ENCODE results near the gene PIGN. TPM values are rescaled to one million over a fixed set of nuclear protein-coding genes. Genes with fewer than 3 reads are reported as not detected.

Gene PIGN, protein sequence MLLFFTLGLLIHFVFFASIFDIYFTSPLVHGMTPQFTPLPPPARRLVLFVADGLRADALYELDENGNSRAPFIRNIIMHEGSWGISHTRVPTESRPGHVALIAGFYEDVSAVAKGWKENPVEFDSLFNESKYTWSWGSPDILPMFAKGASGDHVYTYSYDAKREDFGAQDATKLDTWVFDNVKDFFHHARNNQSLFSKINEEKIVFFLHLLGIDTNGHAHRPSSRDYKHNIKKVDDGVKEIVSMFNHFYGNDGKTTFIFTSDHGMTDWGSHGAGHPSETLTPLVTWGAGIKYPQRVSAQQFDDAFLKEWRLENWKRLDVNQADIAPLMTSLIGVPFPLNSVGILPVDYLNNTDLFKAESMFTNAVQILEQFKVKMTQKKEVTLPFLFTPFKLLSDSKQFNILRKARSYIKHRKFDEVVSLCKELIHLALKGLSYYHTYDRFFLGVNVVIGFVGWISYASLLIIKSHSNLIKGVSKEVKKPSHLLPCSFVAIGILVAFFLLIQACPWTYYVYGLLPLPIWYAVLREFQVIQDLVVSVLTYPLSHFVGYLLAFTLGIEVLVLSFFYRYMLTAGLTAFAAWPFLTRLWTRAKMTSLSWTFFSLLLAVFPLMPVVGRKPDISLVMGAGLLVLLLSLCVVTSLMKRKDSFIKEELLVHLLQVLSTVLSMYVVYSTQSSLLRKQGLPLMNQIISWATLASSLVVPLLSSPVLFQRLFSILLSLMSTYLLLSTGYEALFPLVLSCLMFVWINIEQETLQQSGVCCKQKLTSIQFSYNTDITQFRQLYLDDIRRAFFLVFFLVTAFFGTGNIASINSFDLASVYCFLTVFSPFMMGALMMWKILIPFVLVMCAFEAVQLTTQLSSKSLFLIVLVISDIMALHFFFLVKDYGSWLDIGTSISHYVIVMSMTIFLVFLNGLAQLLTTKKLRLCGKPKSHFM
- 10 to 100 TPM; 27.5 to 34.0 (median 30.4) TPM for polyA plus RNA-seq (ENCODE audit: insufficient read length in 3 of 3)

DNA sequence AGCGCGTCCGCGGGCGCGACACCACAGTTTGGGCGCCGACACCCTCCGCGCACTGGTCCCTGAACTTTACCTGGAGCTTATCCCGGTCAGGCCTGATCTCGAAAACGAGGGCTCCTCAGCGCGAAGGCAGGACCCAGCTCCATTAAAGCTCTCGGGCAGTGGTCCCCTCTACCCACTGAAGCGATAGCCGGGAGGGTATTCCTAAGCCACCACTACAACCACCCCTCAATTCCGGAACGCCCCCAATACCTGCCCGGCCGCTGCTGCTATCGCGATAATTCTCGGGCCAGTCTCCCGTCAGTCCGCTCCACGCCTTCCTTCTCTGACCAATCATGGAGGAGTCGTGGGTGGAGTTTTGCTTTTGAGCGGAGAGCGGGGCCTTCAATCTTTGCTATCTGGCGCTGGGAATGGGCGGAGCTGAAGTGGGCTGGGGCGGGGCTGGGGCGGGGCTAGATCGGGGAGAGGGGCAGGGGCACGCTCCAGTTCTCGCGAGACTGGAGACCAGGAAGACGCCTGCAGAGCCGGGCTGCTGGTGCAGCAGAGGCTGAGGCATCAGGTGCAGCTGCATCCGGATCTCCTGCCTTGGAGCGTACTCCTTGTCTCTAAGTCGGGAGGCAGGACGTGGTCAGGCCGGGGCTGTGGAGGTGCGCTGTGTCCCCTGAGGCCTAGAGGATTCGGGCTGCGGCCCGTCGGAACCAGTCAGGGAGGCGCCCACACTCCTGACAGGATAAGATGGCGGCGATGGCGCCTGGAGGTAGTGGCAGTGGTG is at the start of gene PIGN, which contains the start of gene RELCH:
Gene PIGN (minus strand): TSS at position 283 of the 769 bp plus-strand sequence. CDS start 25,703 bp downstream, outside the sequence.
Gene RELCH (plus strand): TSS at position 482 of the 769 bp plus-strand sequence. CDS start 251 bp downstream, at position 733.
- DNase-seq (ENCODE audit: low read depth in 3 of 3, low spot score in 2 of 3): peak; percentile 89 to 99 (median 97)

DNA sequence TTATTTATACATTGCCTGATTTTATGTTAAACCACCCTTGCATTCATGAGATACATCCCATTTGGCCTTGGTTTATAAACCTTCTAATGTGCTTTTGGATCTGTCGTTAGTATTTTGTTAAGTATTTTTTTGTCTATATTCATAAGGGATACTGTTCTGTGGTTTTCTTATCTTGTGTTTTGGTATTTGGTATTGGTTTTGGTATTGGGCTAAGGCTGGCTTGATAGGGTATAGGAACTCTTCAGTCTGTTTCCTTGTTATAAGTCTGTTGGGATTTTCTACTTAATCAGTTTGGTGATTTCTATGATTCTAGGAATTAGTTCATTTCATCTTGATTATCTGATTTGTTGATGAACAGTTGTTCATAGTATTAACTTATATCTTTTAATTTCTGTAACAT is 49.4 kb upstream of the PIGN start:
- no peak for DNase-seq (ENCODE audit: low read depth in 3 of 3, low spot score in 2 of 3)

DNA sequence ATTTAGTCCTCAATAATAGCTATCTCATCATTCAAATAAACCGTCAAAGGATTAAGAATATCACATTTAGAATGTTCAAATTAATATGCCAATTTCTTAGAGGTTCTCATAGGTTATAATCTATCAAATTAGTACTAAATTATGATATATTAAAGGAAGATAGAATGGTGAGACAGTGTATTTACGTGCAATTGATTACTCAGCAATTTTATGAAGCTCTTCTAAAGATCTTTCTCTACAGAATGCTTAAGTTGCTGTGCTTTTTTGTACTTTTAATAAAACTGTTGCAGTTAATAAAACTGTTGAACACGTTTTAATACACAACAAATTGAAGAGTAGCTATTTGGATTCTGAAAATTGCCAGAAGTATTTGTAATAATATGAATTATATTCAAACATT is 39.2 kb upstream of the PIGN start:
- no peak for DNase-seq (ENCODE audit: low read depth in 3 of 3, low spot score in 2 of 3)

DNA sequence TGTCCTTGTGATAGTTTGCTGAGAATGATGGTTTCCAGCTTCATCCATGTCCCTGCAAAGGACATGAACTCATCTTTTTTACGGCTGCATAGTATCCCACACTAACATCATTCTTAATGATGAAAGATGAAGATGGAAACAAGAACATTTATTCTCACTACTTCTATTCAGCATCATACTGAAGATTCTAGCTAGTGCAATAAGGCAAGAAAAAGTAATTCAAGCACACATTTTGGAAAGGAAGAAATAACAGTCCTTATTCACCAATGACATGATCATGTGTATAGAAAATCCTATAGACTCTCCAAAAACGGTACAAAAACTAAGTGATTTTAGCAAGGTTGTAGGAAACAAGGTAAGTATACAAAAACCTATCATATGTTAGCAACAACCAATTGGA is 37.4 kb upstream of the PIGN start:
- DNase-seq (ENCODE audit: low read depth in 3 of 3, low spot score in 2 of 3): no peak

DNA sequence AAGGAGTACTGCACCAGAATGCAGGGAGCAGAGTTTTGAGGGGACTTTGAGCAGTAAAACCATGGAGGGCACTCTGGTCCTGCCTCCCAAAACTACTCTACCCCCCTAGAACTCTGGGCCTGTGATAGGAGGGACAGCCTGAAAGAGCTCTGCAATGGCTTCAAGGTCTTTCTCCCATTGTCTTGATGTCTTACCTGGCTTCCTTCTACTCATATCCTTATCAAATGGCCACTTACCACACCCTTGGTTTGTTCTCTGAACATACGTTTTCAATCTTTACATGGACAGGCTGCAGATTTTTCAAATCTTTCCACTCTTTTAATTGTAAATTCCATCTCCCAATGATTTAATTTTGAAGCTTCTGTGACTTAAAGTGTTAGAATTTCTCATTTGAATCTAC is 27.9 kb upstream of the PIGN start:
- DNase-seq (ENCODE audit: low read depth in 3 of 3, low spot score in 2 of 3): no peak

DNA sequence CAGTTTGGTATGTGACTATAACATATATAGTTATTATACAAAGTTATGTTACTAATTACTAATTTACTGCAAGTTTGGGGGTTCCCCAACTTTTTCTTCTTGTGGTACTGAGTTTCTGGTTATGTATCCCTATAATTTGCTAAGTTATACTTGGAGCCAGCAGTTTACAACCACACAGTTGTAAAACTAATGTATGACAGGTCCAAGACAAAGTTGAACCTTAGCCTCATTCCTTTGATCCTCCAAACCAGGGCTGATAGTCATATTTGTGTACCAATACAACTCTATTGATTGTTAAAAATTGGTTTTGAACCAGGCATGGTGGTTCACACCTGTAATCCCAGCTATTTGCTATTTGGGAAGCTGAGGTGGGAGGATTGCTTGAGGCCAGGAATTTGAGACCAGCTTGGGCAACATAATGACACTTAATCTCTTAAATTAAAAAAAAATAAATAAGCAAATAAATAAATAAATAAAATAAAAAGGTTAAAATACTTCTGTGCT is 24.5 kb upstream of the PIGN start:
- DNase-seq (ENCODE audit: low read depth in 3 of 3, low spot score in 2 of 3): no peak

DNA sequence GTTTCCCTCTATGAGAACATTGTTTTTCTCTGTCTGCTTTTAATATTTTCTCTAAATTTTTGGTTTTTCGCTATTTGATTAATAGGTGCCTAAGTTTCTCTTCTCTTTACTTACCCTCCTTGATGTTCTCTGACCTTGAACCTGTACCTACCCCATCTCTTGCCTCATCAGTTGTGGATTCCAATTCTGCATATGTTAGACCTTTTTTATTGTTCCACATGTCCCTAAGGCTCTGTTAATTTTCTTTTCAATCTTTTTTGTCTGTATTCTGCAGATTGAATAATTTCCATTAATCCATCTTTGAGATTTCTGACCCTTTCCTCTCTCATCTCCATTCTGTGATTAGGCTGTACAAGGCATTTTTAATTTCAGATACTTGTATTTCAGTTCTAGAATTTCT is 23.3 kb upstream of the PIGN start:
- DNase-seq (ENCODE audit: low read depth in 3 of 3, low spot score in 2 of 3): no peak

DNA sequence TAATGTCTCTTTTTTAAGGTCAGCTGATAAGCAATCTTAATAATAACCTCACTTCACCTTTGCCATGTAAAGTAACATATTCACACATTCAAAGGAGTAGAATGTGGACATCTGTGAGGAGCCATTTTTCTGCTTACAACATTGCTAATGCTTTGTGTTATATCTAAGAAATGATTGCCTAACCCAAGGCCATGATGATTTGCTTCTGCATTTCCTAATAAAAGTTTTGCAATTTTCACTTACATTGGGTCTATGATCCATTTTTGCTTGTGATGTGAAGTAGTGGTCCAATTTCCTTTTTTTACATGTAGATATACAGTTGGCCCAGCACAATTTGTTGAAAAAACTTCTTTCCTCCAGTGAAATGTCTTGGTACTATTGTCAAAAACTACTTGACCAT is 22.2 kb upstream of the PIGN start:
- DNase-seq (ENCODE audit: low read depth in 3 of 3, low spot score in 2 of 3): no peak

DNA sequence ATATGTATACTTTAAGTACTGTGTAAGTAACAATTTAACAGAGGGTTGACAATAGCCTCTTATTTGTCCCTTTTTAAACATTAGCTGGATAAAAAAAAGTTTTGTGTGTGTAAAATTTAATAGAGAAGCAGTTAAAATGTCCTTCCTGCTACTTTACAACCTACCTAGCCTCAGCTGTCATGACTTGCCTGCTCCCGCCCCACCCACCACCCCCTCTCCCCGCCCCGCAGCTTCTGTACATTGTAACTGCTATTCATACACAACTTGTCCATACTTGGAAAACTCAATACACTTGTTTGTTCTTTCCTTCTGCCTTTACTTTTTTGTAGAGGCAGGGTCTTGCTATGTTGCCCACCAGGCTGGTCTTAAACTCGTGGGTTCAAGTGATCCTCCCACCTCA is 19.7 kb upstream of the PIGN start:
- DNase-seq (ENCODE audit: low read depth in 3 of 3, low spot score in 2 of 3): no peak

DNA sequence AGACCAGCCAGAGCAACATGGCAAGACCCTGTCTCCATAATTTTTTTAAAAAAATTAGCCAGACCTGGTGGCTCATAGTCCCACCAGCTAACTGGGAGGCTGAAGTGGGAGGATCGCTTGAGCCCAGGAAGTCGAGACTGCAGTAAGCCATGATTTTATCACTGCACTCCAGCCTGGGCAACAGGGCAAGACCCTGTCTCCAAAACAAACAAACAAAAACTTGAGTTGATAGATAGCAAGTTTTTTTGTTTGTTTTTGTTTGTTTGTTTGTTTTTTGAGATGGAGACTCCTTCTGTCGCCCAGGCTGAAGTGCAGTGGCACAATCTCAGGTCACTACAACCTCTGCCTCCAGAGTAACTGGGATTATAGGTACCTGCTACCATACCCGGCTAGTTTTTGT is 19.0 kb upstream of the PIGN start:
- no peak for DNase-seq (ENCODE audit: low read depth in 3 of 3, low spot score in 2 of 3)

DNA sequence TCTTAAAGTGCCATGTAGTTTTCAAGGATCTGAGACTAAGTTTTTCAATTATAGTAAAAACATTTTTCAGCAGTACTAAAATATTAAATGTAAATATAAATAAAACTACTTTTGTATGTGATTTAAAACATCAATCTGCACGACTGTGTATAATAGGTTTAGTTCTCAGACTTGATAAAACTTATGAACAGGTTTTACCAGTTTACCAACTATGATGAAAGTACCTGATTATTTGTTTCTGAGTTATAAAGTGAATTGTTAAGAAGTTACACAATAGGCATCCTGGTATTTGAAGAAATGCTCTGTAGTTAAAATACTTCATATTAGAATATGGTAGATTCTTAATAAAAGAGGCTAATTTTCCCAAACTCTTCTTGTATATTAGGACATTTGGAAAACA is 15.0 kb upstream of the PIGN start:
- DNase-seq (ENCODE audit: low read depth in 3 of 3, low spot score in 2 of 3): no peak

DNA sequence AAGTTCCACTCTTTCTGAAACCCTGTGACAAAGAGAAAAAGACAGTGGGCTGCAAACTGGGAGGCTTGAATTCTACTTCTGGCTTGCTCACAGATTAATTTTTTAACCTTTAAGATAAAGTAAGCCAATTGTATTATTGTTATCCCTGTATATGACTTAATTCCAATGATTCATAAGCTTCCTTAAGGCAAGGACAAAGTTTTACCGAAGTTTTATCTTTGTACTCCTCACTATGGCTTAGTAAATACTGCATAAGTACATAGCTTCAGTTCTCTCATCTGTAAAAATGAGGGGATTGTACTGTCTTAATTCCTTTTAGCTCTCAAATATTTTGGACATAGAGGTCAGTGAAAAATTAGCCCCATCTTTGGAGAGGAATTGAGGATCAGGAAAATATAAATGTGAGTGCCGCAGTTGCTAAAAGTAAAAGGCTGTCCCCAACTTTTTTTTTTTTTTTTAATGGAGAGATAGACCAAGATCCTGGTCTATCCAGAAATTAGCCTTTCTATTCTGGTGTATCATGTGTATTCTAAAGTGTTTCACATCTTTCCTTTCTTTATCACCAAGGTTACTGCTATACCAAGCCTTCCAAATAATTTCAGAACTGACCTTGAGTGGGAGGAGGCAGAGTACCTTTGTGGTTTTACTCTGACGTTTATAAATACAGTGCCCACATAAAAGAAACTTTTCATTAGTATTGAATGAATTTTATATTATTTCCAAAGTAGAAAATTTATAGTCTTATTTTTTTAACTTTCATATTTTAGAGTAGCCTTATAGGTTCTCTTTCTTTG is 13.5 kb upstream of the PIGN start:
- DNase-seq (ENCODE audit: low read depth in 3 of 3, low spot score in 2 of 3): no peak

DNA sequence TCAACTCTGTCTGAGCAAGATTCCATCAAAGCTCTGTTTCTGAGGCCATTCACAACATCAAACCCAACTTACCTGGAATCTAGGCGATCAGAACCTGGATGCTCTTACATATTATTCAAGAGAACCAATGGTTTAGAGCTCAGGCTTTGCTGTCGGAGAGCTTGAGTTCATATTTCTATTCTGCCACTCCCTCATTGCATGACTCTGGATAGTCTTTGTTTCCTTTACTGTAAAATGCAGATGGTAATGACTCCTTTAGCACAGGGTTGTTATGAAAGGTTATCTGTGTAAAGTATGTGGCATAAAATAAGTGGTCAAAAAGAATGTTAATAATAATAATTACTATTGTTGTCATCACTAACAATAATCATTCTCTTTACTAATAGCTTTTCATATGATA is 12.8 kb upstream of the PIGN start:
- no peak for DNase-seq (ENCODE audit: low read depth in 3 of 3, low spot score in 2 of 3)

DNA sequence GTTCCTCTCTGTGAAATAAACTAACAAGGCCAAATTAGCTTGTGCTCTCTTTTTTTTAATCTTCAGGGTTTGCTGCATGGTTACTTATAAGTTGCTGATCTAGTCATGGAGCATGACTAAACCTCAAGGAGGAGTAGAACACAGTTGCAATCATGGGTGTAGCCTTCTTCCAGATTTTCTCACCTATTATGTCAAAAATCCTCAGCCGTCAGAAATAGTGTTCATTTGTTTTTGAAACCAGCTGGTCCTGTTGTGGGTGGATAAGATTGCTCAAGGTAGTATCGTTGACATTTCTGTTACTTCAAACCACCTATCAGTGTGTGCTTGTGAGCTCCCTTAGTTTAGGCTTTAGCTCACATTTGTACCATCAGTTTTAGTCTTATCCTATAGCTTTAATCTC is 11.4 kb upstream of the PIGN start:
- DNase-seq (ENCODE audit: low read depth in 3 of 3, low spot score in 2 of 3): no peak

DNA sequence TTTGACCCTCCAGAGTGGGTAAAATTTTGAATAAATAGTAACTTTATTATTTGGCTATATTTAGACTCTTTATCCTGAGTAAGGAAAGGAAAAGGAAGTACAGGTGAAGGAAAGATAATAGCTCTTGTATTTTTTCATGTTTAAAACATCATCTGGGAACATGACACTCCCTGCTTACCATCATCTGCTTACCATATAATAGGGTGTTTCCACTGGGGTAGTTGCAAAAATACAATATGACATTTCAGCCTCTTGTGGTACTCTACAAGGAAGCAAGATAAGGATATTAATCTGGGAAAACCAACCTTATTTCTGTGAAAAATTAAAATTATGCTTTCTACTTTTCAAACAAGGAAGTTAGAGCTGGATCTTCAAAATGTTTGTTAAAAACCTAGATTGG is 10.1 kb upstream of the PIGN start:
- DNase-seq (ENCODE audit: low read depth in 3 of 3, low spot score in 2 of 3): no peak

DNA sequence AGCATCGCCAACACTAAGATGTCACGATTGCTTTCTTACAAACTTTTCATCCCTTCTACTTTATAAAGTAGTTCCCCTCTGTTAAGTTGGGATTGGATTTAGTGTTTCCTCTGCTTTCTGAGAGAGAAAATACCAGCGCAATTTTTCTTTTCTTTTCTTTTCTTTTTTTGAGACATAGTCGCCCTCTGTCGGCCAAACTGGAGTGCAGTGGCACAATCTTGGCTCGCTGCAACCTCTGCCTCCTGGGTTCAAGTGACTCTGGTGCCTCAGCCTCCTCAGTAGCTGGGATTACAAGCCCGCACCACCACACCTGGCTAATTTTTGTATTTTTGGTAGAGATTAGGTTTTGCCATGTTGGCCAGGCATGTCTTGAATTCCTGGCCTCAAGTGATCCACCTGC is 9.2 kb upstream of the PIGN start:
- DNase-seq (ENCODE audit: low read depth in 3 of 3, low spot score in 2 of 3): no peak

DNA sequence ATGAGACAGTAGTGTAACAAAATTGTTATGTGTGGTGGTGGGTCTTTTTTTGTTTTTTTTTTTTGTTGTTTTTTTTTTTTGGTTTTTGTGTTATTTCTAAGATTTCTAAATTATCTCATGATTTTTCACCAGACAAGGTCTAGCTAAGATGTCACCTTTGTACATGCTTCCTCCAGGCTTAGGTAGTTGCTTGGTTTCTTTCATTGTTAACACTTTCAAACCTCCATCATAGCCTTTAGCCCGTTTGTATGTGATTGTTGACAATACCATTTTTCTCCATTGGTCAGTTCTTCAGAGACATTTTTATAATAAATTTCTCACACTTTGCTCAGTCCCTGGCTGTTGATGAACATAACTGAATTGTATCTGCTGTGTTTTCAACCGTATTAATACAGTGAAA is 2.4 kb upstream of the PIGN start:
- DNase-seq (ENCODE audit: low read depth in 3 of 3, low spot score in 2 of 3): no peak

DNA sequence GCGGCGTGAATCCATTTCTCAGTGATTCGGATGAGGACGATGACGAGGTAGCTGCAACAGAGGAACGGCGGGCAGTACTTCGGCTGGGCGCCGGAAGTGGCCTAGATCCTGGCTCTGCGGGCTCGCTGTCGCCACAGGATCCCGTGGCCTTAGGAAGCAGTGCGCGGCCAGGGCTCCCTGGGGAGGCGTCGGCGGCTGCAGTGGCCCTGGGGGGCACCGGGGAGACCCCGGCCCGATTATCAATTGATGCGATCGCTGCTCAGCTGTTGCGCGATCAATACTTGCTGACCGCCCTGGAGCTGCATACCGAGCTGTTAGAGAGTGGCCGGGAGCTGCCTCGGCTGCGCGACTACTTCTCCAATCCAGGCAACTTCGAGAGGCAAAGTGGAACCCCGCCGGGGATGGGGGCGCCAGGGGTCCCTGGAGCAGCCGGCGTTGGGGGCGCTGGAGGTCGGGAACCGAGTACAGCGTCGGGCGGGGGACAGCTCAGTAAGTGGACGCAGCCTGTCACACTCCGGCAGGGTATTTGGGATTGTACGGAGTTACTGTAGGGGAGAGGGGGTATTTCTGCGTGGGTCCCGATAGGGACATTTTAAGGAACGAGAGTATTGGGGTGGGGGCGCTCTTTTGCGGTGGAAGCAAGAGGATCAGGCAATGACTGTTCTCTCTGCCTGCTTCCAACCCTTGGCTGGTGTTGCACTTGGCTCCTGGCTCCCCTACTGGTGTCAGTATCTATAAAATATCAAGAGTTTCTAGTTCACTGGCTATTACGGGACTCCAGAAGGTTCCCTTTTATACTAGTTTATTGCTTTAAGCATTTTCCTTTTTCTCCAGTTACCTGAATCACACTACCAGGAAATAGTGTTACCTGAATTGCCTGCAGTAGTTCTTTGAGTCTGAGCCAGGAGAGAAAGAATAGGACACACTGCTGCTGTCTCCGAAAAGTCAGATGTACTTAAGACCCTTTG is 971 bp upstream of the PIGN start:
- no peak for DNase-seq (ENCODE audit: low read depth in 3 of 3, low spot score in 2 of 3)

DNA sequence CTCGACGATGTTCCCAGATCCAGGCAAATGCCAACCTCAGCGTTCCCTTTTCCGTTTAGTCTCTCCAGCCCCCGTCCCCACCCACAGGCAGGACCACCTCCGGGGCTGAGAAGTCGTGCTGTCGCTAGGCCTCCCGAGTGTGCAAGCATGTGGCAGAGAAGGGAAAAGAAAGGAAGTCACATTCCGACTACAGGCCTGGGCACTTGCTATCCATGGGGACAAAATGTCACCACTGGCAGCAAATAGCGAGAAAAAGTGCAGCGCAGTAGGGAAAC is 420 bp downstream of the PIGN start:
- DNase-seq (ENCODE audit: low read depth in 3 of 3, low spot score in 2 of 3): peak in 2 of 3 donors; percentile 33 to 40
